Lower leg skin (tissue), 3 donors: ENCODE measurements around the gene KNSTRN.

ENCODE experiments used
- CTCF ChIP-seq, 3 donors: fragments of 450-650 bp; IDR thresholded peaks; one replicate each; pipeline ENCODE4 v1.5.1; 2016; ENCODE audit warnings: antibody characterized with exemption in 3 of 3, mild to moderate bottlenecking in 3 of 3, moderate library complexity in 2 of 3
- POLR2A ChIP-seq, 2 donors: fragments of 450-650 bp; IDR thresholded peaks; one replicate each; pipeline ENCODE4 v1.6.1; 2016 to 2017; ENCODE audit warnings: antibody characterized with exemption in 2 of 2, mild to moderate bottlenecking in 1 of 2, moderate library complexity in 1 of 2

DNA sequence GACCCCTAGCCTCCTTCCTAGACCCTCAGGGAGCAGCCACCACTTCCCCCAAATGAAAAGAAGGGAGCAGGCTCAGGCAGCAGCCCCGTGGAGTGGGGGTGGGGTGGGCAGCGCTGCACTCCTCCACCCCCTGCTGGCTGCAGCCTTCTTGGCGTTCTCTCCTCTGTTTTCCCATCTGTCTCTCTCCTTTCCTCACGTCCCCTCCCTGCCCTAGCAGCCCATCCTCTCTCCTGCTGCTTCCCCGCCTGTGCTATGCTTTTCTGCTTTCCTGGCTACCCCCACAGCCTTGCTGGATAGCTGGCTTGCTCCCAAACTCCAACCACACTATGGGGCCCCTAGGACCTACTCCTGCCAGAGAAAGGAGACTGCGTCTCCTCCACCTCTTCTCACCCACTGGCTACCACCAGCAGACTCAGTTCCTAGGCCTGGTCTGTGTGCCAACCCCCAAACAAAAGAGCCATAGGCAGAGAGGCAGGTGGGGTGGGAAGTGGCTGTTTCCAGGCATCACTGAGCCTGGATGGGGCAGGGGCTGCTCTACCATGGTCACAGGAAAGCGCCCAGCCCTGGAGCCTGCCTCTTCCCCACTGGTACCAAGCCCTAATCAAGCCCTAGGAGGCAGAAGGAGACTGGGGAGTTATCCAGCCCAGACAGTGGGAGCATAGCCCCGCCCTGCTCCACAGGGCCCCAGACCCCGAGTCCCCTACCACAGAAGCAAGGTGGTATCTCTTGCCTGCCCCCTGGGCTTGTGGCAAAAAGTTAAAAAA is 27.9 kb upstream of the KNSTRN start:
- TF ChIP-seq CTCF (IDR thresholded peaks at IDR 0.05), result no peak
- TF ChIP-seq POLR2A (IDR thresholded peaks at IDR 0.05), result no peak
